Gastrocnemius medialis (tissue), 4 donors: ENCODE data around the gene CD300E. TPM values are rescaled to one million over a fixed set of nuclear protein-coding genes. Genes with fewer than 3 reads are reported as not detected.

Source experiments
- ATAC-seq, 2 donors: fragments of 150-250 bp; one replicate each; pipeline ENCODE4 v1.9.1; 2016
- DNase-seq, 2 donors: peaks; one replicate each; pipeline ENCODE4 v3.0.0-alpha.2; 2019
- H3K27ac ChIP-seq, 4 donors: fragments of 200-600 bp; sonication (generic); 1 replicate in 1 of 4; 2 replicates in 3 of 4; pipeline ENCODE4 v1.5.1; 2016 to 2018; ENCODE audit warnings: mild to moderate bottlenecking in 2 of 4, moderate library complexity in 1 of 4
- H3K27me3 ChIP-seq, 3 donors: fragments of 200-600 bp; sonication (generic) in 2 of 3; 1 replicate in 1 of 3; 2 replicates in 2 of 3; pipeline versions ENCODE4 v1.5.1 to v1.6.0; 2016 to 2019; ENCODE audit warnings: mild to moderate bottlenecking in 1 of 3, moderate library complexity in 1 of 3
- H3K36me3 ChIP-seq, 2 donors: fragments of 200-600 bp; sonication (generic) in 1 of 2; one replicate each; pipeline ENCODE4 v1.5.1; 2017 to 2018
- H3K4me1 ChIP-seq, 2 donors: fragments of 200-600 bp; sonication (generic) in 1 of 2; one replicate each; pipeline ENCODE4 v1.5.1; 2016 to 2017; ENCODE audit warnings: mild to moderate bottlenecking in 2 of 2
- H3K4me3 ChIP-seq, 4 donors: fragments of 200-600 bp; sonication (generic) in 3 of 4; 1 replicate in 1 of 4; 2 replicates in 3 of 4; pipeline ENCODE4 v1.5.1; 2016 to 2019; ENCODE audit warnings: mild to moderate bottlenecking in 2 of 4
- H3K9me3 ChIP-seq, 3 donors: fragments of 200-600 bp; sonication (generic) in 2 of 3; 1 replicate in 1 of 3; 2 replicates in 2 of 3; pipeline ENCODE4 v1.5.1; 2016 to 2019
- POLR2A ChIP-seq, 2 donors: fragments of 450-650 bp; IDR thresholded peaks; one replicate each; pipeline ENCODE4 v1.6.1; 2017; ENCODE audit warnings: antibody characterized with exemption in 2 of 2, mild to moderate bottlenecking in 2 of 2, moderate library complexity in 2 of 2
- in situ Hi-C, 4 donors: fragments of 200-750 bp; cut with MboI; loops; one replicate each; pipeline versions ENCODE4 v1.15.0 to v1.8.0; 2017; ENCODE audit warnings: low sequenced_read_pairs in 4 of 4
- intact Hi-C: fragments of 100-400 bp; cut with DNase I; formaldehyde crosslinking; loops from one replicate; pipeline ENCODE4 v1.15.1; 2023; ENCODE audit warnings: low total_unique reads
- total RNA-seq, 4 donors: library from RNA; depleted of rRNA; stranded (reverse); fragments of >200 nt; gene quantifications; one replicate each; pipeline versions ENCODE4 v1.1.0 to v1.2.3, GENCODE V29; 2016
- TF ChIP-seq, protein P1 (sequence below), 5 experiments: fragments of 450-650 bp in 3 of 5; fragments of 200-600 bp in 2 of 5; sonication (generic) in 2 of 5; IDR thresholded peaks in 4 of 5; conservative IDR thresholded peaks in 1 of 5; 1 replicate in 4 of 5; 2 replicates in 1 of 5; pipeline ENCODE4 v1.5.1; 2016 to 2019; ENCODE audit warnings: antibody characterized with exemption in 5 of 5, mild to moderate bottlenecking in 3 of 5, moderate library complexity in 3 of 5

CD300E gene
- total RNA-seq, 4 donors from 2014 or later: 0.26 to 0.91 TPM; not detected in 2

DNA sequence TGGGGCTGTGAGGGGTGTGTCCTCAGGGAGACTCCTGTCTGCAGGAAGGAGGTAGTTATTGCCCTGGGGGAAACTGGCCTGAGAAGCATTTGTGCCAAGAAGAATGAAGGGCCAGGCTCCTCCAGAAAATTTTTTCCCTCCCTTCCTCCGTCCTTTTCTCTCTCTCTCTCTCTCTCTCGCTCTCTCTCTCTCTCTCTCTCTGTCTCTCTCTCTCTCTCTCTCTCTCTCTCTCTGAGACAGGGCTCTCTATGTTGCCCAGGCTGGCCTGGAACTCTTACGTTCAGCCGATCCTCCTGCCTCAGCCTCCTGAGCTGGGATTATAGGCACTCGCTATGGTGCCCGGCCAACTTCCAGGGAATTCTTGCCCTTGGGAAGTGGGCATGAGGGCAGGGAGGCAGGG, 11.5 kb downstream of the CD300E start:
- Histone ChIP-seq H3K27ac (no peak overlapping the region), H3K4me1 (no peaks in the 10 kb centered on the region), H3K27me3 (peaks cover 0 to 16% (median 16%) of the 10 kb centered on the region in 3 donors), H3K36me3 (no peaks in the 10 kb centered on the region), H3K4me3 (no peak overlapping the region), H3K9me3 (no peaks in the 10 kb centered on the region)
- no peak for ATAC-seq
- DNase-seq: no peak
- TF ChIP-seq, protein P1, sequence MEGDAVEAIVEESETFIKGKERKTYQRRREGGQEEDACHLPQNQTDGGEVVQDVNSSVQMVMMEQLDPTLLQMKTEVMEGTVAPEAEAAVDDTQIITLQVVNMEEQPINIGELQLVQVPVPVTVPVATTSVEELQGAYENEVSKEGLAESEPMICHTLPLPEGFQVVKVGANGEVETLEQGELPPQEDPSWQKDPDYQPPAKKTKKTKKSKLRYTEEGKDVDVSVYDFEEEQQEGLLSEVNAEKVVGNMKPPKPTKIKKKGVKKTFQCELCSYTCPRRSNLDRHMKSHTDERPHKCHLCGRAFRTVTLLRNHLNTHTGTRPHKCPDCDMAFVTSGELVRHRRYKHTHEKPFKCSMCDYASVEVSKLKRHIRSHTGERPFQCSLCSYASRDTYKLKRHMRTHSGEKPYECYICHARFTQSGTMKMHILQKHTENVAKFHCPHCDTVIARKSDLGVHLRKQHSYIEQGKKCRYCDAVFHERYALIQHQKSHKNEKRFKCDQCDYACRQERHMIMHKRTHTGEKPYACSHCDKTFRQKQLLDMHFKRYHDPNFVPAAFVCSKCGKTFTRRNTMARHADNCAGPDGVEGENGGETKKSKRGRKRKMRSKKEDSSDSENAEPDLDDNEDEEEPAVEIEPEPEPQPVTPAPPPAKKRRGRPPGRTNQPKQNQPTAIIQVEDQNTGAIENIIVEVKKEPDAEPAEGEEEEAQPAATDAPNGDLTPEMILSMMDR (IDR thresholded peaks at IDR 0.05 in 4 of 5, conservative IDR thresholded peaks at IDR 0.05 in 1 of 5): no peak
- no peak for TF ChIP-seq POLR2A (IDR thresholded peaks at IDR 0.05)
- in situ Hi-C loops (no loop called here), intact Hi-C loops (no loop called here)

DNA sequence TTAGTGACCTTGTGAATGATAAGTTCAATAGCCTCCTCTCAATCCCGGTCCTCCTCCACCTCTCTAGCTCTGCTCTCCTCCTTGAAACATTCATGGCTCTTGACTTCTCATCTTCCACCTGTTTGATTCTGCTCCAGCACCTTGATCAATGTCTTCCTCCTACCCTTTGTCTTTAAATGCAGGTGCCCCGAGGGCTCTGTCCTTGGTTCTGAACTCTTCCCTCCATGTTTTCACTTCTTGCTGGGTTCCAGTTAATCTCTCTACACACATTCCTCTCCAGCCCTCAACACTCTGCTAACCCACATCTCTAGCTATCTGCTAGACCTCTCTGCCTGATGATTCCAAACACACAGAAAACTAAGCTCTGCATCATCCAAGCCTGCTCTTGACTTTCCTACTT, 13.4 kb downstream of the CD300E start:
- TF ChIP-seq, protein P1 (IDR thresholded peaks at IDR 0.05 in 4 of 5, conservative IDR thresholded peaks at IDR 0.05 in 1 of 5): no peak
- TF ChIP-seq POLR2A (IDR thresholded peaks at IDR 0.05): no peak
- intact Hi-C loops: no loop called here

DNA sequence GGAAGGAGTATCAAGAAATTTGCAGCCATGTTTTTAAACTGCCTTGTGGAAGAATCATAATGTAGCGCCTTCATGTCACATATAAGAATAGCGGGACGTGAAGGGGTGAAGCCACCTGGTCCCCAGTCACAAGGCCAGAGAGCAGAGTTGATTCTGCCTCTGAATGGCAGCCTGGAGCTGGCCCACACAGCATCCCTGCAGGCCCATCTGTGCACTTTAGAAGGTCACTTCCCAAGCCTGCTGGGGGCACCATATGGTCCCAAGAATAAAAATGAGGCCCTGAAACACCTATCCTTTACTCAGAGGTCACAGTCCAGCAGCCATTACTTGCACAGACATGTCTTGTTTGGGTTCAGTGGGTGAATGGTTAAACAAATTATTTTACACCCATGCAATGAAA, 15.0 kb downstream of the CD300E start:
- TF ChIP-seq, protein P1 (IDR thresholded peaks at IDR 0.05 in 4 of 5, conservative IDR thresholded peaks at IDR 0.05 in 1 of 5): no peak
- TF ChIP-seq POLR2A (IDR thresholded peaks at IDR 0.05): no peak
- in situ Hi-C loops: no loop called here

More for the DNA sequence above, 13.4 kb downstream of the CD300E start:
- ATAC-seq (no peak), DNase-seq (no peak)
- Histone ChIP-seq H3K4me1 (no peaks in the 10 kb centered on the region), H3K27ac (no peak overlapping the region), H3K4me3 (no peak overlapping the region), H3K36me3 (no peaks in the 10 kb centered on the region), H3K27me3 (peaks cover 0 to 14% (median 7%) of the 10 kb centered on the region in 3 donors), H3K9me3 (no peaks in the 10 kb centered on the region)
- in situ Hi-C loops: no loop called here

DNA sequence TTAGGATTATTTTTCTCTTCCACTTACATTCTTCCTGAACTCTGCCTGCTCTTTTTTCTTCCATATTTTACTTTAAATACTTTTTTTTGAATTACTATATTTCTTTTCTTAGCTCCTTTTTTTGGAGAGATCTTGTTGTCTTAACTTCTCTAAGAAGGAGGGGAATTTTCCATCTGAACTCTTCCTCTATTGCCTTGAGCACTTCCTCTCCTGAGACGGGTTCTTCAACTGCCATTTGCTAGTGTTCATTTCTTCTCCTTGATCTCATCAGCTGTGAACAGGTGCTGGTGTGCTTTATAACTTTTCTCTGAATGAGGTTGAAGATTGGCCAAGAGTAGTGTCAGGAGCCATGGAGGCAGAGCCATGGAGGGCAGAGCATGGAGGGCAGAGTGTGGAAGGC, 16.3 kb downstream of the CD300E start:
- Histone ChIP-seq H3K36me3 (no peaks in the 10 kb centered on the region), H3K4me1 (no peaks in the 10 kb centered on the region), H3K27ac (no peak overlapping the region), H3K27me3 (peaks cover 0 to 13% (median 0%) of the 10 kb centered on the region in 3 donors), H3K4me3 (no peak overlapping the region), H3K9me3 (no peaks in the 10 kb centered on the region)
- ATAC-seq: no peak
- in situ Hi-C loops (no loop called here), intact Hi-C loops (no loop called here)
- no peak for DNase-seq
- no peak for TF ChIP-seq POLR2A (IDR thresholded peaks at IDR 0.05)
- TF ChIP-seq, protein P1 (IDR thresholded peaks at IDR 0.05 in 4 of 5, conservative IDR thresholded peaks at IDR 0.05 in 1 of 5): no peak

More for the DNA sequence above, 15.0 kb downstream of the CD300E start:
- Histone ChIP-seq H3K4me3 (no peak overlapping the region), H3K9me3 (no peaks in the 10 kb centered on the region), H3K36me3 (no peaks in the 10 kb centered on the region), H3K4me1 (no peaks in the 10 kb centered on the region), H3K27me3 (peaks cover 0 to 10% (median 0%) of the 10 kb centered on the region in 3 donors), H3K27ac (no peak overlapping the region)
- intact Hi-C loops: no loop called here
- ATAC-seq: no peak
- no peak for DNase-seq

DNA sequence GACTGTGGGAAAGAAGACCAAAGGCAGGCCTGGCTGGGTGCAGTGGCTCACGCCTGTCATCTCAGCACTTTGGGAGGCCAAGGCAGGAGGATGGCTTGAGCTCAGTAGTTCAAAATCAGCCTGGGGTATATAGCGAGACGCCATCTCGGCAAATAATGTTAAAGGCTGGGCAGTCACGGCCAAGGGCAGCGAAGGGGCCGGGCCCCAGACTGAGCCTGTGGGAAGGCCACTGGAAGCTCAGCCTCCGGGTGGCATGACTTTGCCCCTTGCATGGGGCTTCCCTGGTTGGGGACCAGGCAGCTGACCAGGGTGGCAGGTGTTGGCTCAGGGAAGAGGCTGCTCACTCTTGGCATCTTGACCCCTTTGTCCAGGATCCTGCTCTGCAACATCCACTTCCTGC, 17.5 kb downstream of the CD300E start:
- Histone ChIP-seq H3K27me3 (peaks cover 0 to 8% (median 0%) of the 10 kb centered on the region in 3 donors), H3K9me3 (no peaks in the 10 kb centered on the region), H3K4me3 (no peak overlapping the region), H3K27ac (no peak overlapping the region), H3K4me1 (no peaks in the 10 kb centered on the region), H3K36me3 (no peaks in the 10 kb centered on the region)
- in situ Hi-C loops (no loop called here), intact Hi-C loops (no loop called here)
- TF ChIP-seq, protein P1 (IDR thresholded peaks at IDR 0.05 in 4 of 5, conservative IDR thresholded peaks at IDR 0.05 in 1 of 5): no peak
- TF ChIP-seq POLR2A (IDR thresholded peaks at IDR 0.05): no peak
- no peak for DNase-seq
- no peak for ATAC-seq
